ENCODE data around the gene OR5C1.

DNA sequence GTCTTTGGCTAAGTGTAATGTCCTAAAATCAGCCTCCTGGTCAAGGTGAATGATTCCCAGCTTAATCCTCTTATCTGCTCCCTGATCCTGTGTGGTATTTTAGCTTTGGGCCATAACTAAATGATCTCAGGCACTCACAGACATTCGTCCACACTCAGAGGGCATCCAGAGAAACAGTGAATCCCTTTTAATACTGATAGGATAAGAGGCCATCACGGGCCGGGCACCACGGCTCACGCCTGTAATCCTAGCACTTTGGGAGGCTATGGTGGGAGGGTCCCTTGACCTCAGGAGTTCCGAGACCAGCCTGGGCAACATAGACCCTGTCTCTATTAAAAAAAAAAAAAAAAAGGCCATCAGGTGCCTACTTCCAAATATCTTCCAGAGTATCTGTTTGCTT is 33.3 kb downstream of the OR5C1 start:
- TF ChIP-seq, protein P1, sequence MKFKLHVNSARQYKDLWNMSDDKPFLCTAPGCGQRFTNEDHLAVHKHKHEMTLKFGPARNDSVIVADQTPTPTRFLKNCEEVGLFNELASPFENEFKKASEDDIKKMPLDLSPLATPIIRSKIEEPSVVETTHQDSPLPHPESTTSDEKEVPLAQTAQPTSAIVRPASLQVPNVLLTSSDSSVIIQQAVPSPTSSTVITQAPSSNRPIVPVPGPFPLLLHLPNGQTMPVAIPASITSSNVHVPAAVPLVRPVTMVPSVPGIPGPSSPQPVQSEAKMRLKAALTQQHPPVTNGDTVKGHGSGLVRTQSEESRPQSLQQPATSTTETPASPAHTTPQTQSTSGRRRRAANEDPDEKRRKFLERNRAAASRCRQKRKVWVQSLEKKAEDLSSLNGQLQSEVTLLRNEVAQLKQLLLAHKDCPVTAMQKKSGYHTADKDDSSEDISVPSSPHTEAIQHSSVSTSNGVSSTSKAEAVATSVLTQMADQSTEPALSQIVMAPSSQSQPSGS (CRISPR knock-in tag; IDR thresholded peaks at IDR 0.05), result no peak
- TF ChIP-seq KDM1A (IDR thresholded peaks at IDR 0.05) (no peak), NFIX (CRISPR knock-in tag; IDR thresholded peaks at IDR 0.05; ENCODE audit: low read depth) (no peak)

Data from K562 (cell line).